ENCODE data around the gene CLINT1.

CLINT1 gene

GRCh38 chr5:157766902-157767301, 92.0 kb downstream of the CLINT1 start:
- DNase-seq (ENCODE audit: low read depth, low spot score): no peak
- H3K27ac ChIP-seq: no peak overlapping the region

- DNase-seq (ENCODE audit: low read depth, low spot score): no peak
- H3K27ac ChIP-seq: no peak overlapping the region
These were observed 92.5 kb downstream of the CLINT1 start for GRCh38 chr5:157766442-157766841.

- H3K27ac ChIP-seq: no peak overlapping the region
- DNase-seq (ENCODE audit: low read depth, low spot score): no peak
These were observed 94.4 kb downstream of the CLINT1 start for GRCh38 chr5:157764531-157764930.

GRCh38 chr5:157761690-157762621, 97.0 kb downstream of the CLINT1 start:
- DNase-seq (ENCODE audit: low read depth, low spot score): no peak
- H3K27ac ChIP-seq: no peak overlapping the region

GRCh38 chr5:157758706-157759105, 100.2 kb downstream of the CLINT1 start:
- DNase-seq (ENCODE audit: low read depth, low spot score): no peak
- no peak overlapping the region for H3K27ac ChIP-seq

- no peak for DNase-seq (ENCODE audit: low read depth, low spot score)
- no peak overlapping the region for H3K27ac ChIP-seq
These were observed 102.8 kb downstream of the CLINT1 start for GRCh38 chr5:157756122-157756521.

GRCh38 chr5:157750320-157750719, 108.6 kb downstream of the CLINT1 start:
- no peak for DNase-seq (ENCODE audit: low read depth, low spot score)
- H3K27ac ChIP-seq: no peak overlapping the region

GRCh38 chr5:157749462-157749799, 109.5 kb downstream of the CLINT1 start:
- H3K27ac ChIP-seq: no peak overlapping the region
- DNase-seq (ENCODE audit: low read depth, low spot score): no peak

GRCh38 chr5:157748760-157749461, 110.0 kb downstream of the CLINT1 start:
- no peak overlapping the region for H3K27ac ChIP-seq
- DNase-seq (ENCODE audit: low read depth, low spot score): no peak

GRCh38 chr5:157747766-157748700, 110.9 kb downstream of the CLINT1 start:
- no peak for DNase-seq (ENCODE audit: low read depth, low spot score)
- H3K27ac ChIP-seq: no peak overlapping the region

- H3K27ac ChIP-seq: no peak overlapping the region
- no peak for DNase-seq (ENCODE audit: low read depth, low spot score)
These were observed 111.7 kb downstream of the CLINT1 start for GRCh38 chr5:157747173-157747740.

GRCh38 chr5:157745041-157745456, 113.9 kb downstream of the CLINT1 start:
- no peak for DNase-seq (ENCODE audit: low read depth, low spot score)
- no peak overlapping the region for H3K27ac ChIP-seq

GRCh38 chr5:157744051-157745011, 114.6 kb downstream of the CLINT1 start:
- DNase-seq (ENCODE audit: low read depth, low spot score): no peak
- no peak overlapping the region for H3K27ac ChIP-seq

- no peak within 1 kb of the TSS for H3K27ac ChIP-seq
- no peak for DNase-seq (ENCODE audit: low read depth, low spot score)
These were observed 115.5 kb downstream of the CLINT1 start, which contains the start of gene LSM11 for GRCh38 chr5:157743163-157744050. Gene LSM11 (plus strand): TSS chr5:157743712. CDS start chr5:157743751, 39 bp downstream.

- no peak overlapping the region for H3K27ac ChIP-seq
- no peak for DNase-seq (ENCODE audit: low read depth, low spot score)
These were observed 117.8 kb downstream of the CLINT1 start for GRCh38 chr5:157741131-157741530.

- DNase-seq (ENCODE audit: low read depth, low spot score): no peak
- no peak overlapping the region for H3K27ac ChIP-seq
These were observed 118.7 kb downstream of the CLINT1 start for GRCh38 chr5:157740229-157740610.

GRCh38 chr5:157739388-157740228, 119.3 kb downstream of the CLINT1 start:
- no peak for DNase-seq (ENCODE audit: low read depth, low spot score)
- H3K27ac ChIP-seq: no peak overlapping the region
